IPS-15b (cell line): ENCODE data around the gene WDPCP.
"Not testable (repeated sequence)": the region's sequence is repeated elsewhere in the genome, so short reads cannot be mapped to it uniquely, and the experiment has no call there.

Experiments used
- H3K27me3 ChIP-seq: one replicate; pipeline ENCODE4 v1.6.1; 2013; ENCODE audit warnings: low read length; ENCODE audit not compliant: control insufficient read depth, insufficient read depth
- H3K36me3 ChIP-seq: one replicate; pipeline ENCODE4 v1.6.1; 2013; ENCODE audit warnings: low read length; ENCODE audit not compliant: control insufficient read depth, insufficient read depth
- H3K4me1 ChIP-seq: one replicate; pipeline ENCODE4 v1.6.1; 2013; ENCODE audit warnings: mild to moderate bottlenecking, low read length; ENCODE audit not compliant: control insufficient read depth, insufficient read depth
- H3K4me3 ChIP-seq: one replicate; pipeline ENCODE4 v1.5.1; 2013; ENCODE audit warnings: low read depth, low read length
- H3K9ac ChIP-seq: one replicate; pipeline ENCODE4 v1.6.1; 2013; ENCODE audit warnings: low read depth, mild to moderate bottlenecking, low read length
- H3K9me3 ChIP-seq: one replicate; pipeline ENCODE4 v1.6.1; 2013; ENCODE audit warnings: mild to moderate bottlenecking, low read length; ENCODE audit not compliant: control insufficient read depth, insufficient read depth

Gene WDPCP

DNA sequence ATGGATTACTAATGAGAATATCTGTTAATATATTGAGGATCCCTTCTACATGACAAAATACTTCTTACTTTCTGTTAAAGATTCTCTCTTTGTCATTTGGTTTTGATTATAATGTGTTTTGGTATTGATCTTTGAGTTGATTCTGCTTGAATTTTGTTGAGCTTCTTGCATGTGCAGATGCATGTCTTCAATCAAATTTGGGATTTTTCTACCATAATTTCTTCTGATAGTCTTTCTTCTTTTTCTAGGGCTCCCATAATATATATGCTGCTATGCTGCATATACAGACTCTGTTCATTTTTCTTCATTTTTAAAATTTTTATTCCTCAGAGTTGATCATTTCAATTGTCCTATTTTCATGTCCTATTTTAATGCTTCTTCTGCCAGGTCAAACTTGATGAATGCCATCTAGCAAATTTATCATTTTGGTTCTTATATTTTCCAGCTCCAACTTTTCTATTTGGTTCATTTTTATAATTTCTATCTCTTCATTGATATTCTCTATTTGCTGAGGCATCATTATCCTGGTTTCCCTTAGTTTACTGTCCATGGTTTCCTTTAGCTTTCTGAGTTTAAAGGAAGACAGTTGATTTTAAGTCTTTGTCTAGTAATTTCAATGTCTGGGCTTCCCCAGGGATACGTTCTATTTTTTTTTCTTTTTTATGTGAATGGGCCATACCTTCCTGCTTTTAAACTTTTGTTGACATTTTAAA is 244.7 kb downstream of the WDPCP start:
- Histone ChIP-seq H3K36me3 (no peaks in the 10 kb centered on the region), H3K4me3 (no peak overlapping the region), H3K9me3 (no peaks in the 10 kb centered on the region), H3K4me1 (peaks cover 8% of the 10 kb centered on the region), H3K9ac (no peak overlapping the region), H3K27me3 (no peaks in the 10 kb centered on the region)

DNA sequence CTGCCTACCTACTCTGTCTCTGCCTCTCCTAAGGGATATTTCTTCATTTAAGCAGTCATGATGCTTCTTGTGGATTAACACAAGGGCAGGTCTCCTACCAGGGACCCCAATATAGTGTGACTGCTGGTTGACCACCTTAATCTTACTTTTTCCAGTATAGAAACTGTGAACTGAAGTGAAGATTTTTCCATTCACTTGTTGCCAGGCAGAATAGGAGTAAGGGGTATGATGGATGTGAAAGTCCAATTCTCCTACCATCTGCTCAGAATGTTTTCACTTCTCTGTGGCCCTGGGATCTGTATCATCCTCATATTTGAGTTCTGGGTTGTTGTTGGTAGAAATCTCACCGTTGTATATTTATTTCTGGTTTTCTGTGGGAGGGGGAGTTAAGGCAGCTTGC is 247.8 kb downstream of the WDPCP start:
- Histone ChIP-seq H3K36me3 (no peaks in the 10 kb centered on the region), H3K9ac (no peak overlapping the region), H3K27me3 (no peaks in the 10 kb centered on the region), H3K9me3 (no peaks in the 10 kb centered on the region), H3K4me1 (peaks cover 3% of the 10 kb centered on the region), H3K4me3 (no peak overlapping the region)

DNA sequence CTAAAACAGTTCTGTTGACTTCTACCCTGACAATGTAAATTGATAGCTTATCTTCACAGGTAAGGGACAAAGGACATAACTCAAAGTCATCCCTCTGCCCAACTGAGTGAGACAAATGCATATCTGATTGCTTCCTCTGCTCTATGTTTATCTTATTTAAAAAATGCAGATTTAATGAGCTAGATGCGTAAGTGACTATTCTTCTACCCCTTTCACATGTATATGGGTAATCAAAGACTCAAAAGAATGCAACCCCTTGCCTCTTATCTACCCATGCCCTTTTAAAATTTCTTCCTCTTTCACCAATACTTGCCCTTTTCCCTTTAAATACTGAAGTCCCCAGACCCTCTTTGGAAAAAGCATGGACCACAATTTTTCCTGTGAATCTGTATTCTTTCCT is 253.4 kb downstream of the WDPCP start:
- no peak overlapping the region for H3K9ac ChIP-seq

DNA sequence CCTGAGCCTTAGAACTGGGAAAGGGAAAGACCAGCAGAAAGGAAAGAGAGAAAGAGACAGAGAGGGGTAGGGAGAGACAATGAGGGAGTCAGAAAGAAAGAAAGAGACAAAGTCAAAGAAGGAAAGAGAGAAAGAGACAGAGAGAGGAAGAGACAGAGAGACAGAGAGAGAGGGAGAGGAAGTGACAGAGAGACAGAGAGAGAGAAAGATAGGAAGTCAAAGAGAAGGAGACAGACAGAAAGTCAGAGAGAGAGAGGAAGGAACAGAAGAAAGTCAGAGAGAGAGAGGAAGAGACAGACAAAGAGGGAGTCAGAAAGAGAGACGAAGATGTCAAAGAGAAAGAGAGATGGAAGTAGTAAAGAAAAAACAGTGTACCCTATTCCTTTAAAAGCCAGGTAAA is 261.8 kb downstream of the WDPCP start:
- Histone ChIP-seq H3K9ac (no peak overlapping the region), H3K4me3 (no peak overlapping the region), H3K27me3 (no peaks in the 10 kb centered on the region), H3K36me3 (no peaks in the 10 kb centered on the region), H3K9me3 (no peaks in the 10 kb centered on the region), H3K4me1 (peaks cover 7% of the 10 kb centered on the region)

More for the DNA sequence above, 253.4 kb downstream of the WDPCP start:
- H3K4me1 ChIP-seq: peaks cover 18% of the 10 kb centered on the region
- H3K36me3 ChIP-seq: no peaks in the 10 kb centered on the region
- no peaks in the 10 kb centered on the region for H3K27me3 ChIP-seq
- H3K9me3 ChIP-seq: no peaks in the 10 kb centered on the region
- no peak overlapping the region for H3K4me3 ChIP-seq

DNA sequence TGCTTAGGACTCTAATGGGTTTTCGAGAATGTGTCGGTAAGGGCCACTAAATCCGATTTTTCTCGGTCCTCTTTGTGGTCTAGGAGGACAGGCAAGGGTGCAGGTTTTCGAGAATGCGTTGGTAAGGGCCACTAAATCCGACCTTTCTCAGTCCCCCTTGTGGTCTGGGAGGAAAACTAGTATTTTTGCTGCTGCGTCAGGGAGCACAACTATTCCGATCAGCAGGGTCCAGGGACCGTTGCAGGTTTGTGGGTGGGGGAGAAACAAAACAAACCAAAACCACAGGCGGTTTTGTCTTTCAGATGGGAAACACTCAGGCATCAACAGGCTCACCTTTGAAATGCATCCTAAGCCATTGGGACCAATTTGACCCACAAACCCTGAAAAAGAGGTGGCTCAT is 264.6 kb downstream of the WDPCP start:
- H3K36me3 ChIP-seq, H3K27me3 ChIP-seq, H3K9ac ChIP-seq, H3K9me3 ChIP-seq, H3K4me1 ChIP-seq, H3K4me3 ChIP-seq: not testable (repeated sequence)

DNA sequence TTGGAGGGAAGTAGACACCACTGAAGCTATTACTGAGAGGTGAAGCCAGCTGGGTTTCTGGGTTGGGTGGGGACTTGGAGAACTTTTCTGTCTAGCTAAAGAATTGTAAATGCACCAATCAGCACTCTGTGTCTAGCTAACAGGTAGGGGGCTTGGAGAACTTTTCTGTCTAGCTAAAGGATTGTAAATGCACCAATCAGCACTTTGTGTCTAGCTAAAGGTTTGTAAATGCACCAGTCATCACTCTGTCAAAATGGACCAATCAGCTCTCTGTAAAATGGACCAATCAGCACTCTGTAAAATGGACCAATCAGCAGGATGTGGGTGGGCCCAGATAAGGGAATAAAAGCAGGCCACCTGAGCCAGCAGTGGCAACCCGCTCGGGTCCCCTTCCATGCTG is 266.3 kb downstream of the WDPCP start:
- not testable (repeated sequence) for H3K4me3 ChIP-seq, H3K9ac ChIP-seq, H3K27me3 ChIP-seq, H3K9me3 ChIP-seq, H3K4me1 ChIP-seq, H3K36me3 ChIP-seq

DNA sequence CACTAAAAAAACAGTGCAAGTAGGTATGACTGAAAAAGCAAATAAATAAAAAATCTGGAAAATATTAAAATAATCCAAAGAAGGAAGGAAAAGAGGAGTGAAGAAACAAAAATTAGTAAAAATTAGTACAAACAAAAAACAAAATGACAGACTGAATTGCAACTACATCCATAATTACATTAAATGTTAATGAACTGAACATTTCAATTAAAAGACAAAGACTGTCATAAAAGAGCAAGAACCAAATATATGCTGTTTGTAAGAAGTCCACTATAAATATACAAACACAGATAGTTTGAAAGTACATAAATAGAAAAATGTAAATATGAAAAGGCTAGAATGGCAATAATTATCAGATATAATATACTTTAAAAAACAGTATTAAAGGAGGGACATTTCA is 267.6 kb downstream of the WDPCP start:
- H3K4me1 ChIP-seq: peaks cover 7% of the 10 kb centered on the region
- H3K36me3 ChIP-seq: no peaks in the 10 kb centered on the region
- H3K9ac ChIP-seq: no peak overlapping the region
- no peak overlapping the region for H3K4me3 ChIP-seq
- H3K9me3 ChIP-seq: no peaks in the 10 kb centered on the region
- H3K27me3 ChIP-seq: no peaks in the 10 kb centered on the region

DNA sequence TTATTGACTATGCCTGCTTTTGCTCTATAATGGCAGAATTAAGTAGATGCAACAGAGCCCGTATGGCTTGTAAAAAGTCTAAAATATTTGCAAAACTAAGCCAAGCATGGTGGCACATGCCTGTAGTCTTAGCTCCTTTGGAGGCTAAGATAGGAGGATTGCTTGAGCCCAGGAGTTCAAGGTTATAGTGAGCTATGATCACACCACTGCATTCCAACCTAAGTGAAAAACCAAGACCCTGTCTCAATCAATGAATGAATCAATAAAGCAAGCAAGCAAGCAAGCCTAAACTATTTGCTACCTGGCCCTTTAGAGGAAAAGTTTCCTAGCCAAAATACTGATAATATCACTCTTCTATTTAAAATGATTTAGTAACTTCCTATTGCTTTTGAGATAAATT is 277.7 kb downstream of the WDPCP start:
- Histone ChIP-seq H3K27me3 (no peaks in the 10 kb centered on the region), H3K9ac (no peak overlapping the region), H3K36me3 (no peaks in the 10 kb centered on the region), H3K4me1 (no peaks in the 10 kb centered on the region), H3K4me3 (no peak overlapping the region), H3K9me3 (no peaks in the 10 kb centered on the region)

DNA sequence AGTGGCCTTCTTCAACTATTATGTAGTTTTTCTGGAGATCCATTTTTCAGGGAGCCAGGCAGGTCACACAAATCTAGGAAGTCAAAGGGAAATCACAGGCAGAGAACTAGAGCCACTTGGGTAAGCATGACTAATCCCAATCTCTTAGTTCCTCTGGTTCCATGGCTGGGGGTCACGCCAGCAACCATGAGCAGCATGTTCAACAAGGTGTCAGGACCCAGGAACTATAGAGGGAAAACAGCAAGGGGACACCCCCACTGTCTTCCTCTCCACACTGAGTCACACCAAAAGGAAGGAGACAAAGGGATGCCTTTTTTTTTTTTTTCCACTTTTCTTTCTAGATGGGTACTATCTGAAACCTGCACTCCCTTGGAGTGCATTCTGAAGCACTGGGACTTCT is 286.8 kb downstream of the WDPCP start:
- H3K36me3 ChIP-seq: peaks cover 7% of the 10 kb centered on the region
- H3K9me3 ChIP-seq: peaks cover 40% of the 10 kb centered on the region
- H3K4me1 ChIP-seq: no peaks in the 10 kb centered on the region
- no peak overlapping the region for H3K9ac ChIP-seq
- no peaks in the 10 kb centered on the region for H3K27me3 ChIP-seq
- H3K4me3 ChIP-seq: no peak overlapping the region

DNA sequence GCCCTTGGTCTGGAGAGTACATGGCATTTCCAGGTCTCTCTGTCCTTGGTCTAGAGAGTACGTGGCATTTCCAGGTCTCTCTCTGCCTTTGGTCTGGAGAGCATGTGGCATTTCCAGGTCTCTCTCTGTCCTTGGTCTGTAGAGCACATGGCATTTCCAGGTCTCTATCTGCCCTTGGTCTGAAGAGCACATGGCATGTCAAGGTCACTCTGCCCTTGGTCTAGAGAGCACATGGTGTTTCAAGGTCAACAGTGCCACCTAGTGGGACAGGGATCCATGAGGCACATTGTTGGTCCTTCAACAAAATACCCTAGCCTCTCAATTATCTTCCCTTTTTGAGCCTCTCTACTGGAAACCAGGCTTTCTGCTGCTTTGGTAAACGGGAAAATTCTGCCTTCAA is 287.4 kb downstream of the WDPCP start:
- Histone ChIP-seq H3K9me3 (peaks cover 40% of the 10 kb centered on the region), H3K36me3 (peaks cover 7% of the 10 kb centered on the region), H3K9ac (no peak overlapping the region), H3K4me3 (no peak overlapping the region), H3K27me3 (no peaks in the 10 kb centered on the region), H3K4me1 (no peaks in the 10 kb centered on the region)

DNA sequence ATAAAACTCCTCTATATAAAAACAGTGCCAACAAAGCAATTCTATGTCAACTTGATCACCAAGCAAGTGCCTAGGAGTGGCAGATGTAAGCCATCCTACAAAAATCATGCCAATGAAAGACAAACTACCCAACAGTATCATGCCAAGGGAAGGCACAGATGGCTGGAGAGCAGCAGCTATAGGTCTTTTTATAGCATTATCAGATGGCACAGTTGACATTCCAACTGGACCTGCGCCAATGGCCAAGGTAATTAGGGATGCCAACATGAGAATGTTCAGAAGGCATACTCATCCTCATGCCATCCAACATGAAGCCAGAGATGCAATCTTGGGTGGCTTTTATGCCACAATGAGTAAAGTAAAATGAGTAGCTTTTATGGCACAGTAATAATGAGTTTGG is 300.3 kb downstream of the WDPCP start:
- Histone ChIP-seq H3K9ac (no peak overlapping the region), H3K4me1 (no peaks in the 10 kb centered on the region), H3K9me3 (no peaks in the 10 kb centered on the region), H3K27me3 (no peaks in the 10 kb centered on the region), H3K36me3 (no peaks in the 10 kb centered on the region), H3K4me3 (no peak overlapping the region)

DNA sequence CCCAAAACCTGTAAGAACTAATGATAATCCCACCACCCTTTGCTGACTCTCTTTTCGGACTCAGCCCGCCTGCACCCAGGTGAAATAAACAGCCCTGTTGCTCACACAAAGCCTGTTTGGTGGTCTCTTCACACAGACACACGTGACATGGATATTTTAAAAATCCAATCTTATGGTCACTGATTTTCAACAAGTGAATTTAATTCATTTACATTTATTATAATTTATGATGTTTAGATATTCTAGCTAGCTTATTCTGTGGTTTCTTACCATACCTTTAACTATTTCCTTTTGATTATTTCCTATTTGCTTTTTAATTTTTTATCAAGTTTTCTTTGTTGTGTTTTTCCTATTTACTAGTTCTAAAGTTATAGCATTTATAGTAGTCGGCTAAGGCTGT is 301.8 kb downstream of the WDPCP start:
- not testable (repeated sequence) for H3K4me3 ChIP-seq, H3K27me3 ChIP-seq, H3K9ac ChIP-seq, H3K9me3 ChIP-seq, H3K36me3 ChIP-seq, H3K4me1 ChIP-seq
